ENCODE results near the gene SYNGR1.

SYNGR1 gene, protein sequence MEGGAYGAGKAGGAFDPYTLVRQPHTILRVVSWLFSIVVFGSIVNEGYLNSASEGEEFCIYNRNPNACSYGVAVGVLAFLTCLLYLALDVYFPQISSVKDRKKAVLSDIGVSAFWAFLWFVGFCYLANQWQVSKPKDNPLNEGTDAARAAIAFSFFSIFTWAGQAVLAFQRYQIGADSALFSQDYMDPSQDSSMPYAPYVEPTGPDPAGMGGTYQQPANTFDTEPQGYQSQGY

DNA sequence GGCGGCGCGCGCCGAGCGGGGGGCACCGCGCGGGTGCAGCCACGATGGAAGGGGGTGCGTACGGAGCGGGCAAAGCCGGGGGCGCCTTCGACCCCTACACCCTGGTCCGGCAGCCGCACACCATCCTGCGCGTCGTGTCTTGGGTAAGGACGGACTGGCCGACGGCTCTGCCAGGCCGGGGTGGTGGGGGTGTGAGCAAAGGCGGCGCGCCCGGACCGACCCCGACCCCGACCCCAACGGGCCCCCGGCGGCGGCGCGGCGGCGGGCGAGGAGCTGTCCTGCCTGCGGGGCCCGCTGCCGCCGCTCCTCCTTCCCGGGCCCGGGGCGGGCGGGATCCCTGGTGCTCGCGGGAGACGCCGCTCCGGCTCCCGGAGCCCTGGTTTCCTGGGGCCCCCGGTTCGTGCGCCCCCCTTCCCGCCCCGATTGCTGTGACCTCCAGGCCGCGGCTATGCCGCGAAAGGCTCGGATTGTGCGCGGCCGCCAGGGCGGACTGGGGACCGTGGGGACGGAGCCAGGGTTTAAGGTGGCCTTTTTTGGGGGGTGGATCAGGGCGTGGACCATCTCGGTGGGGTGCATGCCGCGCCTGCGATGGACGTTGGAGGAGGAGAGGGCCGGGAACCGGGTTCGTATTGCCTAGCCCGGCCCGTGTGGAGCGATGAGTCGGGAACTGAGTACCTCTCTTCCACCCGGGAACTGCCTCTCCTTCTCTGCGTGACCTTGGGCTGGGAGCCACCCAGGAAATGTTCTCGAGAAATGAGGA is at the start of gene SYNGR1:
TSS of gene SYNGR1 (plus strand) at position 25 of the 760 bp plus-strand sequence. CDS start at position 45, 20 bp downstream.
- TF ChIP-seq POLR2A (IDR thresholded peaks at IDR 0.05; ENCODE audit: low read depth, low read length): peak; percentile 33; the same call in 1 of the 2 replicates
- FAIRE-seq: no peak
- DNase-seq (ENCODE audit: insufficient read length, low spot score): no peak

DNA sequence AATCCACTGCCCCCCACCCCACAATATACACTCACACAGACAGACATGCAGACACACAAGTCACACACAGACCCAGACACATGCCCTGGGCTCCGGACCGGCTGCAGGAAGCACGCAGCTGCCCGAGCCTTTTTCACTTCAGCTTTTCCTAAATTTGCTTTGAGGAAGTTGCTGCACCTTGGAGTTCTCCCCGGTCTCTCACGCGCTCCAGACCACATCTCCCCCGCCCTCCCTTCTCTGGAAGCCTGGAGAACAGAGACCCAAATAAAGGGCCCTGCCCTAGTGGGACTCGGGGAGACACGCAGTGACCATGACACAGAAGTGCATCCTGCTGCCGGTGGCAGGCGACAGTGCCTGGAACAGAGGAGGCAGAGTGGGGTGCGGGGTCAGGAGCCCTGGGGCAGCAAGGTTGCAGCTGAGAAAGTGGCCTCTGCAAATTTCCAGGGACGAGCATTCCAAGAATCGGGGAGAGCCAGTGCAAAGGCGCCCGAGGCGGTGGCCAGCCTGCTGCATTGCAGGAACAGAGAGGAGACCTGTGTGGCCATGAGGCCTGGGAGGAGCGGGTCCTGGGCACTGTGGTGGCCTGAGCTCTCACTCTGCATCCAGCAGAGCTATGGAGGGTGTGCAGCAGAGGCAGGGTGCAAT is 49.5 kb upstream of the SYNGR1 start:
- no peak for DNase-seq (ENCODE audit: insufficient read length, low spot score)
- TF ChIP-seq POLR2A (IDR thresholded peaks at IDR 0.05; ENCODE audit: low read depth, low read length): no peak
- no peak for FAIRE-seq

DNA sequence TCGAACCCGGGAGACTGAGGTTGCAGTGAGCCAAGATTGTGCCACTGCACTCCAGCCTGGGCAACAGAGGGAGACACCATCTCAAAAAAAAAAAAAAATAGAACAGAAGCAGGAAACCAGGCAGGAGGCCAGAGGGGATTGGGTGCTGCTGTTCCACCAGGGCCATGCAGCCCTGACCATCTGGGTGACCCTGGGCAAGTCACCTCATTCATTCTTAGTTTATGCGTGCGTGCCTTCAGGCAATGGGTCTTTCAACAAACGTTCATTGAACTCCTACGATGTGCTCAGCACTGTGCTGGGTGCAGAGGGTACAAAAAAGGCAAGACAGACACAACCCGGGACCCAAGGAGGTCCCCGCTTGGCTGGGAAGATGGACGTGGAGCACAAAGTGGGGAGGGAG is 48.7 kb upstream of the SYNGR1 start:
- FAIRE-seq (no peak), DNase-seq (ENCODE audit: insufficient read length, low spot score) (no peak)
- TF ChIP-seq POLR2A (IDR thresholded peaks at IDR 0.05; ENCODE audit: low read depth, low read length): no peak

DNA sequence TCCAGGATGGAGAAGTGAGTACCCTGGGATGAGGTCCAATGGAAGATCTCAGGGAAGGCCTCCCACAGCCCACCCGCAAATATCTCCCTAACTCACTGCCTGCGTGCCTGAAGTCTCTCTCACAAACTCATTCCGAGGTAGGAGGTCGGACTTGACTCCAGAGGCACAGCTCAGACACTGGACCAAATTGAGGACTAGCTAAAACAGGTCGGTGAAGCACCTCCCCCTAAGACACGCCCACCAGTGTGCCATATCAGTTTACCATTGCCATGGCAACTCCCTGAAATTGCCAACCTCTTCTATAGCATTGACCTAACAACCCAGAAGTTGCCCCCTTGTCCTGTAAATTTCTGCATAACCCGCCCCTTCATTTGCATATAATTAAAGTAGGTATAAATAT is 47.9 kb upstream of the SYNGR1 start:
- TF ChIP-seq POLR2A (IDR thresholded peaks at IDR 0.05; ENCODE audit: low read depth, low read length): no peak
- DNase-seq (ENCODE audit: insufficient read length, low spot score): no peak
- FAIRE-seq: no peak

DNA sequence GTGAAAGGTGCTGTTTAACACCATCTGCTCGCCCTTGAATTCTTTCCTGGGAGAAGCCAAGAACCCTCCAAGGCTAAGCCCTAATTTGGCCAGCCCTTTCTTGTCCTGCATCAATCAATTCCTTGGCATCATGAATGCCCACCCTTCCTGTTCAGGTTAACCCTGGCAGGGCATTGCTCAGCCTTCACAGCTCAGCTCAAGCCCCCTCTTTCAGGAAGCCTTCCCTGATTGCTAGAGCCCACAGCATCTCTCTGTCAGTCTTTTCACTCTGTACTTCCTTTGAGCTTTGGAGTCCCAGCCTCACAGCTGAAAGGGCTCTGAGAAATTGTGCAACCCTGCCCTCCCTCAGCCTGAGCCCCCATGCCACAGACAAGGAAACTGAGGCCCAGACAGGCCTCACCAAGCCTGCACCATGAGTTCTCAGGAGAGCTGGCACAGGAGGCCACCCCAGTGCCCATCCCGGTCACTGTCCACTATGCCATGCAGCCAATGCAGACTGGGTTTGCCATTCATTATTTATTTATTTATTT is 47.3 kb upstream of the SYNGR1 start:
- DNase-seq (ENCODE audit: insufficient read length, low spot score): no peak
- no peak for TF ChIP-seq POLR2A (IDR thresholded peaks at IDR 0.05; ENCODE audit: low read depth, low read length)
- no peak for FAIRE-seq

DNA sequence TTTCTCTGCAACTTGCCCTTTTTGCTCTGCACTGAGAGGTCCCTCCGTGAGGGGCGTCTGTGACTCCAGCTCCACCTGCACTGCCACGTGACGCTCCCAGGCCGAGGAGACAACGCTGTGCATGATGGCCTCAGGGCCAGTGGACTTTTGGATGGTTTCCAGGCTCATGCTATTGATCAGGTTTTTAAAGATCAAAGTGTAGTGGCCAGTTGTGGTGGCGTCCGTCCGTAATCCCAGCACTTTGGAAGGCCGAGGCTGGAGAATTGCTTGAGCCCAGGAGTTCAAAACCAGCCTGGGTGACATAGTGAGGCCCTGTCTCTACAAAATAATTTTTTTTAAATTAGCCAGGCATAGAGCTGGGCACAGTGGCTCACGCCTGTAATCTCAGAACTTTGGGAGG is 46.4 kb upstream of the SYNGR1 start:
- TF ChIP-seq POLR2A (IDR thresholded peaks at IDR 0.05; ENCODE audit: low read depth, low read length): no peak
- no peak for DNase-seq (ENCODE audit: insufficient read length, low spot score)

DNA sequence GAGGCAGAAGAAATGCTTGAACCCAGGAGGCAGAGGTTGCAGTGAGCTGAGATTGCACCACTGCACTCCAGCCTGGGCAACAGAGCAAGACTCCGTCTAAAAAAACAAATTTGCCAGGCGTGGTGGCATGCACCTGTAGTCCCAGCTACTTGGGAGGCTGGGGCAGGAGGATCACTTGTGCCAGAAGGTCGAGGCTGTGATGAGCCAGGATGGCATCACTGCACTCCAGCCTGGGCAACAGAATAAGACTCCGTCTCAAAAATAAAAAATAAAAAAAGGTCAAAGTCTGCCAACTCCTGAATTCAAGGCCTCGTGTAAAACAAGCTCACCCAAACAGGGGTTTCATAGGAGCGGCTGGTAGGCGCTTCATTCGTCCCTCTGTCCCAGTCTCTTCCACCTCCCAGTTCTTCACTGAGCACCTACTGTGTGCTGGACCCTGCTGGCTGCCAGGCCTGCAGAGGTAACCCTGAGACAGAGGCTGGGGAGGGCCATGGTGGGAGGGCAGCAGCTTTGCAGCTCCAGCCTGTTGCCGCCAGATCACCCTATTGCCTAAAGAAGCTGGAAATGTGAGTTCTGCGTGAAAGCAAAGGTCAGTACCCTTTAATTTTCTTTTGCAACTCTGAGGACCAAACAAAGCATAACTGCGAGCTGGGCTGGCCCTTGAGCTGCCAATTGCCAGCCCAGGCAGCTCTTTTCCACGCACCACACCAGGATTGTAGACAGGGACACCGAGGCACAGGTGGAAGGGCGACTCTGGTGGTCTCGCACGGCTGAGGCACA is 45.7 kb upstream of the SYNGR1 start:
- TF ChIP-seq POLR2A (IDR thresholded peaks at IDR 0.05; ENCODE audit: low read depth, low read length): no peak
- FAIRE-seq (no peak), DNase-seq (ENCODE audit: insufficient read length, low spot score) (no peak)

More for the DNA sequence above, 46.4 kb upstream of the SYNGR1 start:
- FAIRE-seq: no peak

DNA sequence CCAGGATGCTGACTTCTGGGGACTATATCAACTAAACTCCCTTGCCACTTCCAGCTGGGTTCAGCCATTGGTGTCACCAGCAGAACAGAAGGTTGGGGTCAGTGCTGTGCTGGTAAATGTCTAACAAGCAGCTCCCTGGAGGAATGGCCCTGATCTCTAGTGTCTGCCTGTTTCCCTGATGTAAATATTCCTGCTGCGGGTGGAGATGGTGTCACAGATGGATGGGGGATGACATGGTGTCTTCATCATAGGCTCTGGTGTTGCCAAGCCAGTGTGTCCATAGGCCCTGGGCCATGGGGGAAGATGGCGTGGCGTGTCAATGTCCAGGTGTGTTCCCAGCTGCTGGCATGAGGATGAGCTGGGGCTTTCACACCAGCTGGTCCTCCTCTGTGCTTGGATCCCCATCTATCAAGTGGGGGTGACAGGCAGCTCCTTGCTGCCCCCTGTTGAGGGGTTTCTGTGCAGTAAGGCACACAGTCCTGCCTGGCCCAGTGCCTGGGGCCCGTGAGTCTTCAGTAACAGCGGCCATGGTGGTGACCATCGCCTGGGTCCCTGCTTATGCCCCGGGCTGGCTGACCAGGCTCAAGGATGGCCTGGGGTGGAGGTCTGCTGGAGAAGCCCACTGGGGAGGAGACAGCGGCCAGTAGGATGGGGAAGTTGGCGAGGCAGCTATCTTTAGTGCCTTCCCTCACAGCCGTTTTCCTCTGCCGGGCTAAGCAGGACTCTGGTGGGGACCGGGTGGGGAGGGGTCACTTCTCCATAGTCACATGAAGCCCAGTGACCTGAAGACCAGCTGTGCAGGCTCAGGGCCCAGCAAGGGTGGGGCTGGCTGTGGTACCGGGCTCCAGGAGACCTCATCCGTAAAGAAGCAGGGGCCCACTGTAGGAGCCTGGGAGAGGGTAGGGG is 43.1 kb upstream of the SYNGR1 start:
- DNase-seq (ENCODE audit: insufficient read length, low spot score) (no peak), FAIRE-seq (no peak)
- no peak for TF ChIP-seq POLR2A (IDR thresholded peaks at IDR 0.05; ENCODE audit: low read depth, low read length)

DNA sequence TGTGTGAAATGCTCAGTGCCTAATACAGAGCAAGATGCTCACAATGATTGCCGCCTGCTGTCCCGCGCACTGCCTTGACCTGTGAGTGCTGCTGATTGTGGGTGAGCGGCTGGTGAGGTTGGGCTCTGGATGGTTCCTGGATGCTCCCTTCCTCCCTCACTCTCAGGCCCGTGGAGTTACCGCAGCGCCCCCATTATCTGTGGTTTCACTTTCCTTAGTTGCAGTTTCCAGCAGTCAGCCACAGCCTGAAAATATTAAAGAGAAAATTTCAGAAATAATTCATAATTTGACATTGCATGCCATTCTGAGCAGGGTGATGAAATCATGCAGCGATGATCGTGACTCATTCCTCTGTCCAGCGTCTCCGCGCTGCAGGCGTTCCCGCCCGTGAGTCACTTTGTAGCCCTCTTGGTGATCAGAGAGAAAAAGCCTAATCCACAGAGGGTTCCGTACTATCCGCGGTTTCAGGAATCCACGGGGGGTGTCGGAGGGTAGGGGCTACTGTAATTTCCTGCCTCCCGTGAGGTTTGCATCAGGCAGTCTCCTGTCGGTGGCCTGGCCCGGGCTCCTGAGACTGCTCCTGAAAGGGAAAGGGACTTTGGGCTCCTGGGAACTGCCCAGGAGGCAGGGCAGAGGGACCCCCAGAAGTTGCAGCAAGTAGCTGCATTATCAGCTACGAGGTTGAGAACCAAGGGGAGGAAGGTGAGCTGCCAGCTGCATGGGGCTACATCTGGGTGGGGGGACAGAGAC is 41.0 kb upstream of the SYNGR1 start:
- DNase-seq (ENCODE audit: insufficient read length, low spot score) (peak; percentile 49), FAIRE-seq (no peak)
- TF ChIP-seq POLR2A (IDR thresholded peaks at IDR 0.05; ENCODE audit: low read depth, low read length): 0 out of 2 replicates have a peak, but pooled peaks have one; percentile 10

DNA sequence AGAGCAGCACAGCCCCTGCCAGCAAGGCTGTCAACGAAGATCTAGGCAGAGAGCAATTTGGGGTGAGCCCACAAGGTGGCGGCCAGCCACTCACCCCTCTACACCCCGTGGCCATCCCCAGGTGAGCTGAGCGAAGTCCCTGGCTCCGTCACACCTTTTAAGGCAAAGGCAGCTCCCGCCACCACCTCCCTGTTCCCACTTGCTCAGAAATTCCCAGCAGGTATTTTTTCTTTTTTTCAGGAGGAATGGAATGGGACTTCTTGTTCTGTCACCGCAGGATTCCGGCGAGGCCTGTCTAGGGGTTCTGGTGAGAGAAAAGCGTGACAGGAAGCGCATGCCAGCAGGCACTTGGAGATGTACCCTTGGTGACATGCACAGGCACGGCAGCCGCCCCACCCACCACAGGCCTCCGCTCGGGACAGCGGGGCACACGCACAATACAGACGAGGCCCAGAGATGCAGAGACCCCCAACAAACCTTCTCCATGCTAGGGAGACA is 40.4 kb upstream of the SYNGR1 start:
- FAIRE-seq (no peak), DNase-seq (ENCODE audit: insufficient read length, low spot score) (no peak)
- TF ChIP-seq POLR2A (IDR thresholded peaks at IDR 0.05; ENCODE audit: low read depth, low read length): no peak

DNA sequence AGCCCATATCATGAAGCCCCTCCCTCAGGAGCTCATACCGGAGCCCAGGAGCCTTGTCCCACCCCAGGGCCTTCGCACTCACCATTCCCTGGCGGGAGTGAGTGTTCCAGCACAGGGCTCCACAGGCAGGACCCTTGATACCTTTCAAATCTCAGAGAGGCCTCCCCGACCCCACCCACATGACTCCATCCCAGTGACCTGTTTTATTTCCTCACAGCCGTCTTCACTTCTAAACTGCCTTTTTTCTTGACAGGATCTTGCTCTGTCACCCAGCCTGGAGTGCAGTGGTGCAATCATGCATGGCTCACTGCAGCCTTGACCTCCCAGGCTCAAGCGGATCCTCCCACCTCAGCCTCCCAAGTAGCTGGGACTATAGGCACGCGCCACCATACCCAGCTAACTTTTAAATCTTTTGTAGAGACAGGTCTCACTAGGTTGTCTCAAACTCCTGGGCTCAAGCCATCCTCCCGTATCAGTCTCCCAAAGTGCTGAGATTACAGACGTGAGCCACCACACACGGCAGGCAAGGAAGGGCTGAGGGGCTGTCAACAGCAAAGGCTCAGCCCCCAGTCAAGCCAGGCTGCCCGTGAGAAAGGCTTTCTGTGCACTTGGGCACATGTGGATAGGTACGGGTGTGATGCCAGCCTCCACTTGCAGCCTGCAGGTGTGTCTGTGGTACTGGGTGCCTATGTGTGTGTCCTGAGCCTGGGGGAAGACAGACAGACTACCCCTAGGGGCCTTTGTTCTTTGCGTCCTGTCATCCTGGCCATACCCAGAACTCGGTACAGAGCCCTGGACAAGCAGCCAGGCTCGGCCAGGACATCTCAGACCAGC is 39.7 kb upstream of the SYNGR1 start:
- FAIRE-seq (no peak), DNase-seq (ENCODE audit: insufficient read length, low spot score) (no peak)
- no peak for TF ChIP-seq POLR2A (IDR thresholded peaks at IDR 0.05; ENCODE audit: low read depth, low read length)
